Measurements from ENCODE around the gene LARGE1. TPM values are rescaled to one million over a fixed set of nuclear protein-coding genes. Genes with fewer than 3 reads are reported as not detected.

Gene LARGE1
- total RNA-seq, 6 experiments from 2014 or later: 12.2 to 28.3 (median 15.2) TPM

- Histone ChIP-seq H3K27me3 (no peaks in the 10 kb centered on the region), H3K27ac (no peak overlapping the region), H3K4me3 (no peak overlapping the region), H3K36me3 (no peaks in the 10 kb centered on the region), H3K4me1 (peaks cover 0 to 4% (median 0%) of the 10 kb centered on the region in 4 donors), H3K9me3 (no peaks in the 10 kb centered on the region)
- 88% methylated on average over 4 of the region's 4 CpGs for WGBS (ENCODE audit: insufficient coverage, low coverage, low lambda C conversion rate, missing lambda C conversion rate)
- no peak for DNase-seq
- no peak for ATAC-seq
- TF ChIP-seq POLR2A (IDR thresholded peaks at IDR 0.05): no peak
- intact Hi-C loops (cut with DNase I): no loop called here
Observed at GRCh38 chr22:33817512-33818127, 102.7 kb downstream of the LARGE1 start.

- H3K36me3 ChIP-seq: no peaks in the 10 kb centered on the region
- H3K27ac ChIP-seq: peak overlapping the region in 1 of 3 donors; percentile 16
- no peak overlapping the region for H3K4me3 ChIP-seq
- no peaks in the 10 kb centered on the region for H3K27me3 ChIP-seq
- TF ChIP-seq POLR2A (IDR thresholded peaks at IDR 0.05) (no peak), CTCF (IDR thresholded peaks at IDR 0.05) (no peak)
- 84% methylated on average over 7 of the region's 7 CpGs for WGBS (ENCODE audit: insufficient coverage, low coverage, low lambda C conversion rate, missing lambda C conversion rate)
- ATAC-seq (peak; percentile 65 to 83 (median 81)), DNase-seq (no peak)
- no peaks in the 10 kb centered on the region for H3K9me3 ChIP-seq
- intact Hi-C loops (cut with DNase I): no loop called here
- H3K4me1 ChIP-seq: peaks cover 0 to 7% (median 0%) of the 10 kb centered on the region in 4 donors
Observed at GRCh38 chr22:33812360-33812977, 107.8 kb downstream of the LARGE1 start.

GRCh38 chr22:33811686-33812085, 108.6 kb downstream of the LARGE1 start:
- H3K27me3 ChIP-seq: no peaks in the 10 kb centered on the region
- no peak overlapping the region for H3K4me3 ChIP-seq
- H3K27ac ChIP-seq: peak overlapping the region in 2 of 3 donors; percentile 7 to 16
- H3K4me1 ChIP-seq: peaks cover 0 to 7% (median 0%) of the 10 kb centered on the region in 4 donors
- DNase-seq (peak in 1 of 3 donors; percentile 46), ATAC-seq (peak; percentile 48 to 57 (median 54))
- no peaks in the 10 kb centered on the region for H3K36me3 ChIP-seq
- 56% methylated on average over 5 of the region's 5 CpGs for WGBS (ENCODE audit: insufficient coverage, low coverage, low lambda C conversion rate, missing lambda C conversion rate)
- intact Hi-C loops (cut with DNase I): no loop called here
- TF ChIP-seq POLR2A (IDR thresholded peaks at IDR 0.05) (no peak), CTCF (IDR thresholded peaks at IDR 0.05) (no peak)
- H3K9me3 ChIP-seq: no peaks in the 10 kb centered on the region

GRCh38 chr22:33811208-33811607, 109.1 kb downstream of the LARGE1 start:
- intact Hi-C loops (cut with DNase I): no loop called here
- ATAC-seq (no peak), DNase-seq (no peak)
- Histone ChIP-seq H3K27me3 (no peaks in the 10 kb centered on the region), H3K27ac (peak overlapping the region in 1 of 3 donors; percentile 7), H3K4me1 (peaks cover 0 to 10% (median 0%) of the 10 kb centered on the region in 4 donors), H3K9me3 (no peaks in the 10 kb centered on the region), H3K4me3 (no peak overlapping the region), H3K36me3 (no peaks in the 10 kb centered on the region)
- WGBS (ENCODE audit: insufficient coverage, low coverage, low lambda C conversion rate, missing lambda C conversion rate): 63% methylated on average over 4 of the region's 4 CpGs
- TF ChIP-seq POLR2A (IDR thresholded peaks at IDR 0.05): no peak
- TF ChIP-seq CTCF (IDR thresholded peaks at IDR 0.05): no peak

- intact Hi-C loops (cut with DNase I): no loop called here
- WGBS (ENCODE audit: insufficient coverage, low coverage, low lambda C conversion rate, missing lambda C conversion rate): 82% methylated on average over 4 of the region's 4 CpGs
- Histone ChIP-seq H3K9me3 (no peaks in the 10 kb centered on the region), H3K4me1 (peaks cover 0 to 9% (median 0%) of the 10 kb centered on the region in 4 donors), H3K27ac (no peak overlapping the region), H3K36me3 (no peaks in the 10 kb centered on the region), H3K27me3 (no peaks in the 10 kb centered on the region), H3K4me3 (no peak overlapping the region)
- TF ChIP-seq CTCF (IDR thresholded peaks at IDR 0.05) (no peak), POLR2A (IDR thresholded peaks at IDR 0.05) (no peak)
- DNase-seq: no peak
- no peak for ATAC-seq
Observed at GRCh38 chr22:33807470-33807869, 112.8 kb downstream of the LARGE1 start.
